OCI-LY1 (cell line): Measurements from ENCODE around the gene UQCRC2.

Source experiments
- CTCF ChIP-seq: fragments of 200-600 bp; sonication (generic), shearing (Covaris generic); IDR thresholded peaks from 2 replicates; pipeline ENCODE4 v1.5.1; 2017; ENCODE audit warnings: mild to moderate bottlenecking, antibody characterized with exemption, low read length, moderate library complexity, mixed read lengths
- EZH2 ChIP-seq: fragments of 200-600 bp; sonication (generic), shearing (Covaris generic); IDR thresholded peaks from 2 replicates; pipeline ENCODE4 v1.8.0; 2017; ENCODE audit warnings: borderline replicate concordance, mixed run types, mild to moderate bottlenecking, antibody characterized with exemption, low read length, moderate library complexity, mixed read lengths

- TF ChIP-seq CTCF (no peak), EZH2 (no peak)
Observed at GRCh38 chr16:22006636-22007035, 53.5 kb downstream of the UQCRC2 start.
